ENCODE results near the gene TGFB1.

TGFB1 gene

GRCh38 chr19:41319500-41320184 lies 34.1 kb downstream of the TGFB1 start:
- DNase-seq = no peak

DNA sequence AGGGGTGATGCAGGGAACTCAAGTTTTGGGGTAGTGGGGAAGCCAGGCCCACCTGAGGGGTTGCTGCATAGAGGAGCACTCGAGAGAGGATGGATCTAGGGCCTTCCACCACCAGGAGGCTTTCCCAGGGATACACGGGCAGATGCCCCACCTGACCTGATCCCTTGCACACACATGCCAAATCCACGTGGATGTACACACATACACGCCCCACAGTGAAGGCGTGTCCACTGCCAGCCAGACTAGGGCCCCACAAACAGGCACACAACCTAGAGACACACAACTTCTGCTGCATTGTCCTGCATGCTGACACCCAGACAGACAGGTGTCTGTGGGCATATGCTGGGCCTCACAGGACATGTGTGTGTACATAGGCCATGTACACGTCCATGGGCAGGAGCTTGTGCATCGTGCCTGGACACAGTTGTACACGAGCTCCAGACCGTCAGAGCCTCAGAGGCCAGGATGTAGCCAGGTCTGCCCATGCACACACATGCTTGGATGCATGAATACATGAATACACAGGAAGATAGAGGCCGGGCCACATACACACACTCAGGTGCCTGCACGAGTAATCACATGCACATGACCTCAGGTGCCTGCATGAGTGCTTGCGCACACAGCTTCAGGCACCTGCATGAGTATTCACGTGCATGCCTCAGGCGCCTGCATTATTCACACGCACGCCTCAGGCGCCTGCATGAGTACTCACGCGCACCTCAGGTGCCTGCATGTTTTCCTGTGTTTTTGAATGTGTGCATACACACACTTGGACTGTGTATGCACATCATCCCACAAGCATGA lies 34.8 kb downstream of the TGFB1 start:
- no peak for DNase-seq

GRCh38 chr19:41316306-41316920 lies 37.3 kb downstream of the TGFB1 start:
- no peak for DNase-seq

DNA sequence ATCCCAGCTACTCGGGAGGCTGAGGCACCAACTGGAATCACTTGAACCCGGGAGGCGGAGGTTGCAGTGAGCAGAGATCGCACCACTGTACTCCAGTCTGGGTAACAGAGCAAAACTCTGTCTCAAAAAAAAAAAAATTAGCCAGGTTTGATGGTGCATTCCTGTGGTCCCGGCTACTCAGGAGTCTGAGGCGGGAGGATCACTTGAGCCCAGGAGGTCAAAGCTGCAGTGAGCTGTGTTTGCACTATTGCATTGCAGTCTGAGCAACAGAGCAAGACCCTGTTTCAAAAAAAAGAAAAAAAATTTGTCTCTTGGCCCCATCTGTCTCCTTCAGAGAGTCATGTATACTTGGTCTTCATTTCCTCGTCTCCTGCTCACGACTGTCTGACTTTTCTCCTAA lies 42.1 kb downstream of the TGFB1 start:
- DNase-seq = no peak

DNA sequence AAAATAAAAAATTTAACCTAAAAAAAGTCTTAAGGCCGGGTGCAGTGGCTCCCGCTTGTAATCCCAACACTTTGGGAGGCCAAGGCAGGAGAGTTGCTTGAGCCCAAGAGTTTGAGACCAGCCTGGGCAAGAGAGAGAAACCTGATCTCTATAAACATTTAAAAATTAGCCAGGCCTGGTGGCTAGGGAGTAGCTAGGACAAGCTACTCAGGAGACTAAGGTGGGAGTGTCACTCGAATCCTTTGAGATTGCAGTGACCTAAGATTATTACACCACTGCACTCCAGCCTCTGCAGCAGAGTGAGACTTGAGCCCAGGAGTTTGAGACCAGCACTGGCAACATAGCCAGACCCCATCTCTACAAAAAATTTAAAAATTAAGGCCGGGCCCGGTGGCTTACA lies 42.6 kb downstream of the TGFB1 start:
- DNase-seq = no peak

DNA sequence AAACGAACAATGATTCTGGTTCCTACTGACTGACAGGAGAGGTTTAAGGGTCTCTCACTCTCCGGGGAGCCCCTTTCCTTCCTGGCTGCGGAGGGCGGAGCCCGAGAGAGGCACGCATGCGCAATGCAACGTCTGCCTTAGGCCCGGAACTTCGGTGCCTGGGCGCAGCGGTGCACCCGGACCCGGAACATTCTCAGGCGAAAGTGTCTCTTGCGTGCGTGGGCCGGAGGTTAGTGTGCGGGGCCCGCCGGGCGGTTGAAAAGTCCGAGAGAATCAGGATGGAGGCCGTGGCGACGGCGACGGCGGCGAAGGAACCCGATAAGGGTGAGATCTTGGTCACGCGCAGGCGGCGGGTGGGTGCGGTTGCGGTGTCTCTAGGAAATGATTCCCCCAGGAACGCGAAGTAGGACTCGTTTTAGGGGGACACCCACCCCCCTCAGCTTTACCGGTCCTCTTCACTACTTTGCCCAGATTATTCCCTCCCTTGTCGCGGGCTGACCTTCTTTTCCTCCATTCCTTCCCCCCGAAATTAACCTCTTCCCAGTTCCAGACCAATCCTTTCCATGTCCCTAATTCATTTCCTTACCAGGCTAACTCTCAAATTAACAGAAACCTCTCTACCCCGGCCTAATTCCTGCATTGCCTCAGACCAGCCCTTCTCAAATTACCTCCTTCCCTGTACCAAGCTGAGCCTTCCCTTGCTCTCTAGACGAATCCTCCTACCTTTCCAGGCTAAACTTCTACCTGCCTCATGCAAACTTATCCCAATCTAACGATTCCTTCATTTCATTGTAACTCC lies 43.5 kb downstream of the TGFB1 start, which contains the start of gene CCDC97:
TSS of gene CCDC97 (plus strand) at position 140 of the 799 bp plus-strand sequence. CDS start at position 279, 139 bp downstream.
- peak; percentile 88 for DNase-seq

GRCh38 chr19:41309180-41310032 lies 44.3 kb downstream of the TGFB1 start:
- DNase-seq = no peak

DNA sequence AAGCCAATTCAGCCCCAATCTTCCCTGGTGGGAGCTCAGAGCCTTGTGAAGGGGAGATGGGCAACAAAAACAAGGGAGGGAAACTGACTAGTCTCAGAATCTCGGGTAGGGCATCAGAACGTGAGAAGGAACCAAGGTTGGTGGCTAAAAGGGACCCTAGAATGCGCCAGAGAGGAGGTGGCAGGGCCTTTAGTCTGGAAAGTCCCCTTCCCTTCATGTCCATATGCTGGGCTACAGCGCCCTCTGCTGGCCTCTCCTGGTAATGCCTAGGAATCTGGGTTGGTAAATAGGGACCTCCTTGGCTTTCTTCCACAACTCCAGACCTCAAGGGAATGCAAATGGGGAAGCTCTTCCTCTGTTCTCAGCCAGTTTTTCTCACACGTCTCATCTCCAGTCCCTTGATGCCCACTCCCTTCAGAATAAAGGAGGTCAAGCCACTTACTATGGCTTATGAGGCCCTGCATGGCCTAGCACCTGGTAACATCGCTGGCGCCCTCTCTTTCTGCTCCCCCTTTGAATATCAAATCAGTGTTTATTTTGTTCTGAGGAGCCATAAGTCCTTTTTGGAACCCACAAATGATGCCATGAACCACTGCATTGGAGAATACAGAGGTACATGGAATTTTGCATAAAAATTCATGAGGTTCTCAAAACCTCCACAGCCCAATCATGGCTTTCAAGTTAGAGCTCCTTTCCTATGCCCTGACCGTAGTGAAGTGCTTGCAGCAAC lies 45.1 kb downstream of the TGFB1 start:
- peak; percentile 88 for DNase-seq

- no peak for DNase-seq
Observed at GRCh38 chr19:41307954-41308449, 45.7 kb downstream of the TGFB1 start.

DNA sequence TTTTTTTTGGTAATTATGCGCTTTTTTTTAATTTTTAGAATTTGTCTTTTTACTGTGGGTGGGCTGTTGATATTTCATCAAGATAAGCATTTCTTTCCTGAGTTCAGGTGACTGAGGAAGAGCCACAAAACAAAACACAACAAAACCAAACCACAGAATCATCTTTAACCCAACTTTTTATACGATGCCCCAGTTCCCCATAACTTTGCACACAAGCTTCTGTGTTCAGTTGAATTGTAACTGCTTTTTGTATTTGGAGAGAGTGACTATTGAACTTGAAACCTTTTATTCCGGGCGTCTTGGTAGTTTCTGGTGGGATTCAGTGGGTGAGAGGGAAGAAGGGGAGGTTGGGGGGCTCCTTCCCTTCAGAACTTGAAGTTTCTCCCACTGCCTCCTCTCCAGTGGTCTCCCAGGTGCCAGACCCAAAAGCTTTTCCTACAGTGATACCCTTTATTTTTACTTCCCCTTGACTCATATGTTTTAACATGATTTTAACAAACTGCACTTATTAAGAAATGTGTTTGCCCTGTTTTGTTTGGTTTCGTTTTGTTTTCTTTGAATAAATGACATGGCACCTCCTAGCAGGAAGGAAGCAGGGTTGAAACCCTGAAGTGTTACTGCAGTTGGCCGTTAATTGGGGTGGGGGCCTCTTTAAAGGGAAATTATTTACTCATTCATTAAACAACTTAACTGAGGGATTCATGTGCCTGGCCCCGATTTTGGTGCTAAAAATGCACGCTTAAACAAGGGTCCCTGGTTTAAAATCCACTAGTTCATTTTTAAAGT lies 46.4 kb downstream of the TGFB1 start:
- DNase-seq = no peak

DNA sequence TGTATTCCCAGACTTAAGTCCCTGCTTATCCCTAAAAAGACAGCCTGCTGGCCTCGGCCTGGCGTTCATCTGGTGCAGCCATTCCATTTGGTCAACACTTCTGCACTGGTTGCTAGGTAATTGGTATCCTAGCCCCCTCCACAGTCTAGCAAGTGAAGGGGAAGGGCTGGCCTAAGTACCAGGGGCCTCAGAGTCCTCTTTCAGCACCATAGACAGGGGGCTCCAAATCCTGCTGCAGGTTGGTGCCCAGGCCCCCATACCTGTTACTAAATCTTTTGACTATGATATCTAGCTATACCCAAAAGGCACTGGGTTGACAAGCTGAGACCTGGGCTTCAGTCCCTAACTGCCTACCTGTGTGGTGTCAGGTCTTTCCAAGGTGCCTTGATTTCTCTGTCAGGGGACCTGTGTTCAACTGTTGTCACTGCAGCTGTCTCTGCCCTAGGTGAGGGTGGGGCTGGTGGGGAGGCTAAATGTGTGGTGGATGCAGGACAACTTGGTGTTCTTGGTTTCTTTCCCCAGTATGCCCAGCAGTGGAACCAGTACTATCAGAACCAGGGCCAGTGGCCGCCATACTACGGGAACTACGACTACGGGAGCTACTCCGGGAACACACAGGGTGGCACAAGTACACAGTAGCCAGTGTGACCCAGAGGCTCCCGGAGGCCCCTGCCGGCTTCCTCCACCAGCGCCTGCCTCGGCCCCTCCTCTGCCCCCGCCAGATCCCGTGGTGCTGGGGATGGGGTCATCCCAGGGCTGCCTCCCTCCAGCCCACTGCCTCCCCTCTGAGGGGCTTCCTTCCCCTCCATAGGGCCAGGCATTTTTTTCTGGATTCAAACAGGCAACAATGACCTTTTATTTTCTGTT lies 47.6 kb downstream of the TGFB1 start:
- DNase-seq = no peak

DNA sequence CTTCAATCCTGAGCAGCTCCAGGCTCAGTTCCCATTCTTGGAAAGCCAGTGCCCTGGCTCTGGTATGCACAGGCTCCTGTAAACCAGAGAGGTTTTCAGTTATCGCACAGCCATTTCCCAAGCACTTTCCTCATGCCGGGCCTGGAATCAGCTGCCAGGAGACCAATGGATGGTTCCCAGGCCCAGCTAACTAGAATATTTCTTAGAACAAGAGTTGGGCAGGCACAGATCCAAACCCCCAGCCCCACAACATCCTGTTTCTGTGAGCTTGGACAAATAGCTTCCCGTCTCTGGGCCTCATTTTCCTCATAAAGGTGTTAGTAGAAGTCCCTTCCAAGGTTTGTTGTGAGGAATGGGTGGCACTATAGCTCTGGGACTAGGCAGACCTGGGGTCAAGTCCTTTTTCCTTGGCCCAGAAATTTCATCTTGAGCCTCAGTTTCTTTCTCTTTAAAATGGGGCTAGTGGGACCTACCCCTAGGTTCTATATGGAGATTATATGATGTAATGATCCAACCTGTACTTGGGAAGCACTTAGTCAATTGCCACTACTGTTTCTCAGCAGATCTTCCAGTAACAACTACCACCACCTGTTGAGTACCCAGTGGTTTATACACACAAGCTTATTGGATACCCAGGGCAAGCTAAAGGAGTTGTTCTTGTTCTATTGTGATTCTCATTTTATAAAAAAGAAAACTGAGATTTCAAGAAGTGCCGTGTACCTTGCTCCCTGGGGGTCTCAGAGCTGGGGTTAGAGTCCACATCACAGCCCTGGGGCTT lies 48.8 kb downstream of the TGFB1 start:
- no peak for DNase-seq

DNA sequence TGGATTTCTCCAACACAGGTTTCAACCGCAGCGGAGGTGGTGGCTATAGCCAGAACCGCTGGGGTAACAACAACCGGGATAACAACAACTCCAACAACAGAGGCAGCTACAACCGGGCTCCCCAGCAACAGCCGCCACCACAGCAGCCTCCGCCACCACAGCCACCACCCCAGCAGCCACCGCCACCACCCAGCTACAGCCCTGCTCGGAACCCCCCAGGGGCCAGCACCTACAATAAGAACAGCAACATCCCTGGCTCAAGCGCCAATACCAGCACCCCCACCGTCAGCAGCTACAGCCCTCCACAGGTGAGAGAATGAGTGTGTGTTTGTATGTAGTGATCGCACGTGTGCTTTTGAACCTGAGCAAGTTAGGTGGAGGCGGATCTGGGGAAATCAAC lies 49.8 kb downstream of the TGFB1 start:
- no peak for DNase-seq

GRCh38 chr19:41302624-41303351 lies 50.9 kb downstream of the TGFB1 start:
- DNase-seq = no peak

GRCh38 chr19:41300555-41300954 lies 53.2 kb downstream of the TGFB1 start:
- DNase-seq = no peak

- DNase-seq = no peak
Observed at GRCh38 chr19:41299755-41300089, 54.0 kb downstream of the TGFB1 start.

- no peak for DNase-seq
Observed at GRCh38 chr19:41299046-41299754, 54.5 kb downstream of the TGFB1 start.

All from NCI-H748 treated with DMSO at 0.1 percent for 48 hours (cell line).